H1 (cell line): ENCODE results near the gene ASPDH. TPM values are rescaled to one million over a fixed set of nuclear protein-coding genes. Genes with fewer than 3 reads are reported as not detected.

Source experiments
- EGR1 ChIP-seq: IDR thresholded peaks from 2 replicates; pipeline ENCODE4 v1.6.1; 2011; ENCODE audit warnings: low read depth, low read length, borderline replicate concordance
- HDAC6 ChIP-seq: IDR thresholded peaks from one replicate; pipeline ENCODE4 v1.7.1; 2012; ENCODE audit warnings: low read depth, mild to moderate bottlenecking, inconsistent platforms, low read length, moderate library complexity
- NANOG ChIP-seq: IDR thresholded peaks from 2 replicates; pipeline ENCODE4 v1.6.1; 2011; ENCODE audit warnings: low read length, low read depth, mild to moderate bottlenecking, inconsistent platforms; ENCODE audit not compliant: insufficient read depth, poor library complexity, severe bottlenecking
- POLR2AphosphoS5 ChIP-seq: IDR thresholded peaks from 2 replicates; pipeline ENCODE4 v1.6.1; 2011; ENCODE audit warnings: low read depth, low read length
- ZNF274 ChIP-seq: IDR thresholded peaks from 2 replicates; pipeline ENCODE4 v1.7.0; 2012; ENCODE audit warnings: low read length, borderline replicate concordance; ENCODE audit errors: extremely low read depth
- polyA plus RNA-seq, 7 experiments: library from polyadenylated mRNA; depleted of rRNA in 3 of 7; stranded (reverse) in 5 of 7; unstranded in 2 of 7; fragments of >200 nt in 5 of 7; fragments of 200-250 nt in 2 of 7; gene quantifications; 1 replicate in 5 of 7; 2 replicates in 1 of 7; 4 replicates in 1 of 7; pipeline versions ENCODE4 v1.2.1 to v1.2.3, GENCODE V29; 2011 to 2013; ENCODE audit warnings: missing spikeins in 2 of 7, mixed read lengths in 2 of 7
- total RNA-seq: library from RNA; stranded (reverse); fragmentation: NEBNext Ultra II Directional; extraction: Animal tissue kit (Norgen Biotek cat#: 25700); gene quantifications from 2 replicates; pipeline ENCODE4 v1.2.1, GENCODE V29; 2021
- TF ChIP-seq, protein P1 (sequence below): fragments of 300-600 bp; sonication (generic); IDR thresholded peaks from 2 replicates; pipeline ENCODE4 v1.7.1; 2012; ENCODE audit warnings: low read length, moderate library complexity, mild to moderate bottlenecking, inconsistent platforms; ENCODE audit not compliant: insufficient replicate concordance

ASPDH gene
- total and polyA plus RNA-seq, 2 of the 8 experiments (the other 6 are each of a cell fraction or from before 2014, with no cell fraction given): not detected

DNA sequence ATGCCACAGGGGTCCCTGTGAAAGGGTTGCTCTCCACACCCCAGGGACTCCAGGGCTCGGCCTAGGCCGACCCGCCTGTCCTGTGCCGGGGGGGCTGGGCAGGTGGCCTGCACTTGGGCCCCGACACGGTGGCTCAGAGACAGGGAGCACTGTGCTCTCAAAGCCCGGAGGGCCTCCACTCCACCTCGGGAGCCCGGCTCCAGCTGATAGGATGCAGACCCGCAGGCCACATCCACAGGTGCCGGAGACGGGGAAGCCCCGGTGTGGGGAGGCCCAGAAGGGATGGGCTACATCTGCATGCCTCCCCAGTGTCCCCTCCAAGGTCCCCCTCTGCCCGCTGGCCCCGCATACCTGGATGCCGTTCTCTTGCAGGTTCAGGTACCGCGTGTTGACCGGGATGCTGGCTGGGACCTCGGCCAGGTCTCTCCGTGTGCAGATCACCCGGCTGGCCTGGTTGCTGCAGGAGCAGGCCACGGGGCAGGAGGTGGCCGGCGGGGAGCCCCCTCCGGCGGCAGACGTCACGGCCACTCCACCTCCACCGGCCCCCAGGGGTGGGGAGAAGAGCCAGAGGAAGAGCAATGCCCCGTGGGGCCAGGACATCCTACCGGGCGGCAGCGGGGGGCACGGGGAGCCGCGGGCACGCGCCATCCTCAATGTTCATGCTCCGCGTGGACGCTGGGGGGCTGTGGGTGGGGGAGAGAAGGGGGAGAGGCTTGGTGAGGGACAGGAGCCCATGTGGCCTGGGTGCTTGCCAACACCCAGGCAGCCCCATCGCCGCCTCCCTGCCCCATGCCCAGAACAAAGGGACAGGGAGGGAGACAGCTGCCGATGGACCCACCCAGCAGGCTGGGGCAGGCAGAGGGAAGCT lies 34.7 kb upstream of the ASPDH start (continued):
- TF ChIP-seq, protein P1, sequence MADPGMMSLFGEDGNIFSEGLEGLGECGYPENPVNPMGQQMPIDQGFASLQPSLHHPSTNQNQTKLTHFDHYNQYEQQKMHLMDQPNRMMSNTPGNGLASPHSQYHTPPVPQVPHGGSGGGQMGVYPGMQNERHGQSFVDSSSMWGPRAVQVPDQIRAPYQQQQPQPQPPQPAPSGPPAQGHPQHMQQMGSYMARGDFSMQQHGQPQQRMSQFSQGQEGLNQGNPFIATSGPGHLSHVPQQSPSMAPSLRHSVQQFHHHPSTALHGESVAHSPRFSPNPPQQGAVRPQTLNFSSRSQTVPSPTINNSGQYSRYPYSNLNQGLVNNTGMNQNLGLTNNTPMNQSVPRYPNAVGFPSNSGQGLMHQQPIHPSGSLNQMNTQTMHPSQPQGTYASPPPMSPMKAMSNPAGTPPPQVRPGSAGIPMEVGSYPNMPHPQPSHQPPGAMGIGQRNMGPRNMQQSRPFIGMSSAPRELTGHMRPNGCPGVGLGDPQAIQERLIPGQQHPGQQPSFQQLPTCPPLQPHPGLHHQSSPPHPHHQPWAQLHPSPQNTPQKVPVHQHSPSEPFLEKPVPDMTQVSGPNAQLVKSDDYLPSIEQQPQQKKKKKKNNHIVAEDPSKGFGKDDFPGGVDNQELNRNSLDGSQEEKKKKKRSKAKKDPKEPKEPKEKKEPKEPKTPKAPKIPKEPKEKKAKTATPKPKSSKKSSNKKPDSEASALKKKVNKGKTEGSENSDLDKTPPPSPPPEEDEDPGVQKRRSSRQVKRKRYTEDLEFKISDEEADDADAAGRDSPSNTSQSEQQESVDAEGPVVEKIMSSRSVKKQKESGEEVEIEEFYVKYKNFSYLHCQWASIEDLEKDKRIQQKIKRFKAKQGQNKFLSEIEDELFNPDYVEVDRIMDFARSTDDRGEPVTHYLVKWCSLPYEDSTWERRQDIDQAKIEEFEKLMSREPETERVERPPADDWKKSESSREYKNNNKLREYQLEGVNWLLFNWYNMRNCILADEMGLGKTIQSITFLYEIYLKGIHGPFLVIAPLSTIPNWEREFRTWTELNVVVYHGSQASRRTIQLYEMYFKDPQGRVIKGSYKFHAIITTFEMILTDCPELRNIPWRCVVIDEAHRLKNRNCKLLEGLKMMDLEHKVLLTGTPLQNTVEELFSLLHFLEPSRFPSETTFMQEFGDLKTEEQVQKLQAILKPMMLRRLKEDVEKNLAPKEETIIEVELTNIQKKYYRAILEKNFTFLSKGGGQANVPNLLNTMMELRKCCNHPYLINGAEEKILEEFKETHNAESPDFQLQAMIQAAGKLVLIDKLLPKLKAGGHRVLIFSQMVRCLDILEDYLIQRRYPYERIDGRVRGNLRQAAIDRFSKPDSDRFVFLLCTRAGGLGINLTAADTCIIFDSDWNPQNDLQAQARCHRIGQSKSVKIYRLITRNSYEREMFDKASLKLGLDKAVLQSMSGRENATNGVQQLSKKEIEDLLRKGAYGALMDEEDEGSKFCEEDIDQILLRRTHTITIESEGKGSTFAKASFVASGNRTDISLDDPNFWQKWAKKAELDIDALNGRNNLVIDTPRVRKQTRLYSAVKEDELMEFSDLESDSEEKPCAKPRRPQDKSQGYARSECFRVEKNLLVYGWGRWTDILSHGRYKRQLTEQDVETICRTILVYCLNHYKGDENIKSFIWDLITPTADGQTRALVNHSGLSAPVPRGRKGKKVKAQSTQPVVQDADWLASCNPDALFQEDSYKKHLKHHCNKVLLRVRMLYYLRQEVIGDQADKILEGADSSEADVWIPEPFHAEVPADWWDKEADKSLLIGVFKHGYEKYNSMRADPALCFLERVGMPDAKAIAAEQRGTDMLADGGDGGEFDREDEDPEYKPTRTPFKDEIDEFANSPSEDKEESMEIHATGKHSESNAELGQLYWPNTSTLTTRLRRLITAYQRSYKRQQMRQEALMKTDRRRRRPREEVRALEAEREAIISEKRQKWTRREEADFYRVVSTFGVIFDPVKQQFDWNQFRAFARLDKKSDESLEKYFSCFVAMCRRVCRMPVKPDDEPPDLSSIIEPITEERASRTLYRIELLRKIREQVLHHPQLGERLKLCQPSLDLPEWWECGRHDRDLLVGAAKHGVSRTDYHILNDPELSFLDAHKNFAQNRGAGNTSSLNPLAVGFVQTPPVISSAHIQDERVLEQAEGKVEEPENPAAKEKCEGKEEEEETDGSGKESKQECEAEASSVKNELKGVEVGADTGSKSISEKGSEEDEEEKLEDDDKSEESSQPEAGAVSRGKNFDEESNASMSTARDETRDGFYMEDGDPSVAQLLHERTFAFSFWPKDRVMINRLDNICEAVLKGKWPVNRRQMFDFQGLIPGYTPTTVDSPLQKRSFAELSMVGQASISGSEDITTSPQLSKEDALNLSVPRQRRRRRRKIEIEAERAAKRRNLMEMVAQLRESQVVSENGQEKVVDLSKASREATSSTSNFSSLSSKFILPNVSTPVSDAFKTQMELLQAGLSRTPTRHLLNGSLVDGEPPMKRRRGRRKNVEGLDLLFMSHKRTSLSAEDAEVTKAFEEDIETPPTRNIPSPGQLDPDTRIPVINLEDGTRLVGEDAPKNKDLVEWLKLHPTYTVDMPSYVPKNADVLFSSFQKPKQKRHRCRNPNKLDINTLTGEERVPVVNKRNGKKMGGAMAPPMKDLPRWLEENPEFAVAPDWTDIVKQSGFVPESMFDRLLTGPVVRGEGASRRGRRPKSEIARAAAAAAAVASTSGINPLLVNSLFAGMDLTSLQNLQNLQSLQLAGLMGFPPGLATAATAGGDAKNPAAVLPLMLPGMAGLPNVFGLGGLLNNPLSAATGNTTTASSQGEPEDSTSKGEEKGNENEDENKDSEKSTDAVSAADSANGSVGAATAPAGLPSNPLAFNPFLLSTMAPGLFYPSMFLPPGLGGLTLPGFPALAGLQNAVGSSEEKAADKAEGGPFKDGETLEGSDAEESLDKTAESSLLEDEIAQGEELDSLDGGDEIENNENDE: no peak
- TF ChIP-seq NANOG (no peak), HDAC6 (no peak), EGR1 (no peak), ZNF274 (no peak), POLR2AphosphoS5 (no peak)
- TF ChIP-seq, all 59 proteins: peak for 0
